ENCODE measurements around the gene TUBGCP2.

DNA sequence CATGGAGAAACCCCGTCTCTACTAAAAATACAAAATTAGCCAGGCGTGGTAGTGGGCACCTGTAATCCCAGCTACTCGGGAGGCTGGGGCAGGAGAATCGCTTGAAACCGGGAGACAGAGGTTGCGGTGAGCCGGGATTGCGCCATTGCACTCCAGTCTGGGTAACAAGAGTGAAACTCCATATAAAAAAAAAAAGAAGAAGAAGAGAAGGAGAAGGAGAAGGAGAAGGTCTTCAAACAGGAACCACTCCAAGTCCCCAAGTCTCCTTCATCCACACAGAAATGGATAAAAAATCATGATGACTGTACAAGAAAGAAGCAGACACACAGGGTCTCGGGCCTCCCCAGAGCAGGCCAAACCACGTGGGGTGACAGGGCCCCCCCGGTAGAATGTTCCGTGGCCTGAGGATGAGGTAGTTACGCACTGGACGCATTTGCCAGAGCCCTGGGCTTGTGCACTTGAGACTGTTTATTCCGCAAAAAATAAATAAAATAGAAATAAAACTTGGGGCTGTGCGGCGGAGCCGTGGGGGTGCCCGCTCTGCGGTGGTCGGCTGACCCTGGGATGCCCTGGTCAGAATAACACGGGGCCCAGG, 55.2 kb downstream of the TUBGCP2 start:
- TF ChIP-seq, protein P1, sequence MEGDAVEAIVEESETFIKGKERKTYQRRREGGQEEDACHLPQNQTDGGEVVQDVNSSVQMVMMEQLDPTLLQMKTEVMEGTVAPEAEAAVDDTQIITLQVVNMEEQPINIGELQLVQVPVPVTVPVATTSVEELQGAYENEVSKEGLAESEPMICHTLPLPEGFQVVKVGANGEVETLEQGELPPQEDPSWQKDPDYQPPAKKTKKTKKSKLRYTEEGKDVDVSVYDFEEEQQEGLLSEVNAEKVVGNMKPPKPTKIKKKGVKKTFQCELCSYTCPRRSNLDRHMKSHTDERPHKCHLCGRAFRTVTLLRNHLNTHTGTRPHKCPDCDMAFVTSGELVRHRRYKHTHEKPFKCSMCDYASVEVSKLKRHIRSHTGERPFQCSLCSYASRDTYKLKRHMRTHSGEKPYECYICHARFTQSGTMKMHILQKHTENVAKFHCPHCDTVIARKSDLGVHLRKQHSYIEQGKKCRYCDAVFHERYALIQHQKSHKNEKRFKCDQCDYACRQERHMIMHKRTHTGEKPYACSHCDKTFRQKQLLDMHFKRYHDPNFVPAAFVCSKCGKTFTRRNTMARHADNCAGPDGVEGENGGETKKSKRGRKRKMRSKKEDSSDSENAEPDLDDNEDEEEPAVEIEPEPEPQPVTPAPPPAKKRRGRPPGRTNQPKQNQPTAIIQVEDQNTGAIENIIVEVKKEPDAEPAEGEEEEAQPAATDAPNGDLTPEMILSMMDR (IDR thresholded peaks at IDR 0.05; ENCODE audit: insufficient read depth, low read length, poor library complexity, severe bottlenecking): no peak
- no peak for TF ChIP-seq EZH2phosphoT487 (conservative IDR thresholded peaks at IDR 0.05; ENCODE audit: low read length)

All from SU-DHL-6 (cell line).